NCI-H345 treated with DMSO at 0.1 percent for 48 hours (cell line): Measurements from ENCODE around the gene MPRIP.

Experiments
- DNase-seq: peaks from one replicate; lab custom pipeline; 2025; ENCODE audit not compliant: unreplicated experiment; lab: John Stamatoyannopoulos, UW

The MPRIP gene

GRCh38 chr17:17164156-17164555 is 121.9 kb downstream of the MPRIP start:
- no peak for DNase-seq

- no peak for DNase-seq
Measured at GRCh38 chr17:17164676-17165075, 122.4 kb downstream of the MPRIP start.

GRCh38 chr17:17165666-17166308 is 123.5 kb downstream of the MPRIP start:
- DNase-seq: no peak

DNA sequence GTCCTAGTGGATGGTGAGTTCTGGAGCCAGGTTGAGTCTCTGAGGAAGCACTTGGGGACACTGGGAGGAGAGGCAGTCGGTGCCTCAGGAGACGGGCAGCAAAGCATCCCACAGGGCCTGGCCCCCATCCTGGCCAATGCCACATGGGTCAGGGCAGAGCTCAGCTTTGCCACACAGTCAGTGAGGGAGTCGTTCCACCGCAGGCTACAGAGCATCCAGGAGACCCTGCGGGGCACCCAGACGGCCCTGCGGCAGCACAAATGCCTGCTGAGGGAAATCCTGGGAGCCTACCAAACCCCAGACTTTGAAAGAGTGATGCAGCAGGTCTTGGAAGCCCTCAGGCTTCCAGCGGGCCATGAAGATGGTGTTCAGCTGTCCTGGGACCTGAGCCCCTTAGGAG is 124.2 kb downstream of the MPRIP start:
- no peak for DNase-seq

DNA sequence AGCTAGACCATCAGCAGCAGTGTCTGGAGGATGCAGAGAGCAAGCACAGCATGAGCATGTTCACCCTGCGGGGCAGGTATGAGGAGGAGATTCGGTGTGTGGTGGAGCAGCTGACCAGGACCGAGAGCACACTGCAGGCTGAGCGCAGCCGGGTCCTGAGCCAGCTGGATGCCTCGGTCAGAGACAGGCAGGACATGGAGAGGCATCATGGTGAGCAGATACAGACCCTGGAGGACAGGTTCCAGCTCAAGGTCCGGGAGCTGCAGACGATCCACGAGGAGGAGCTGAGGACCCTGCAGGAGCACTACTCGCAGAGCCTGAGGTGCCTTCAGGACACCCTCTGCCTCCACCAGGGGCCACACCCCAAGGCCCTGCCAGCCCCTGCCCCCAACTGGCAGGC is 125.1 kb downstream of the MPRIP start:
- no peak for DNase-seq

DNA sequence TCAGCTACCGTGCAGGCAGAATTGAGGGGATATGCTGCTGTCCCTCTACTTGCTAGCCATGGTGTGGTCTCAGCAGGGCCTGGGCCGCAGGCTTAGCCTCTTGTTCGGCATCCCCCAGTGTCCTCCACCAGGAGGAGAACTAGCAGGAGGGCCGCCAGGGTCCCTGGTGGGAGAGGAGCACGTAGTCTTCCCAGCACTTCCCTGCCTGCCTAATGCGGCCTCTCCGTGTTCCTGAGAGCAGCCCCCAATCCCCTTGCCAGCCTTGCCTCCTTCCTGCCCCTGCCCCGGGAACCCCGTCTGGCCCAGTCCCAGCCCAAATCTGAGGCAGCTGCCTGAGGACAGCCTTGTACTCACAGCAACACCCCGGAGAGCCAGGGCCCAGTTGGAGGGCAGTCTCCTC is 125.7 kb downstream of the MPRIP start:
- no peak for DNase-seq

DNA sequence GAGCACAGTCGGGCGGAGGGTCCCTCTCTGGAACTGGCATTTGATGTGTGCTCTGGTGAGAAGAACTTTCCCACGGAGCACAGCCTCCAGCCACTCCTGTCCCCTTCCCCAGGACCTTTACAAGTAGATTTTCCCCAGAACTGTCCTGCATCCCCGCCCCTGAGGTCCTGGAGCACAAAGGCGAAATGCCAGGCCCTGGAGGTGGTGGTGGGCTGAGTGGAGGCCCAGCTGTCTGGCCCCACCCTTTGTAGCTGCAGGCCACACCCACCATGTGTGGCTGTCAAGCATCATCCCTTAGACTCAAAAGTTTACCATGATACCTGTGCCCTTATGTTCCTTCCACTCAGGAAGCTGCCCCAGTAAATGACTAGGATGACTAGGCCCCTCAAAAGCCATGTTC is 126.1 kb downstream of the MPRIP start:
- DNase-seq: no peak

GRCh38 chr17:17169396-17169795 is 127.1 kb downstream of the MPRIP start:
- no peak for DNase-seq

GRCh38 chr17:17170346-17170985 is 128.2 kb downstream of the MPRIP start:
- no peak for DNase-seq

GRCh38 chr17:17171186-17171585 is 128.9 kb downstream of the MPRIP start:
- no peak for DNase-seq

- no peak for DNase-seq
Measured at GRCh38 chr17:17172001-17172939, 130.0 kb downstream of the MPRIP start.

DNA sequence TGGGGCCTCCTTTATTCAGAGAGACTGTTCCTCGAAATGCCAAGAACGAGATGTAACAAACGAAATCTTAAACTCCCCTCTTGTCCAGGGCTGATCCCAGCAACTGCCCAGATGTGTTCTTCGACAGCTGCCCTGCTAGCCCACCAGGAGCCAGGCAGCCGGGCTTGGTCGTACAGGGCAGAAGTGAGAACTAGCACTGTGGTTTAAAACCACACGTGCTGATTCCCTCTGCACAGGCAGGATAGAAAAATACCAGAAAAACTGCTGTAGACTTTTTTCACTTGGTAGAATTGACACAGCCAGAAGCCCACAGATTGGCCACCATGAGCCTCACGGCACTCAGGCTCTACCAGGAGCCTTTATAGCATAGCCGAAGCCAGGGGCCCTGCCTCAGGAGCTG is 130.7 kb downstream of the MPRIP start:
- DNase-seq: no peak

- DNase-seq: no peak
Measured at GRCh38 chr17:17173921-17174320, 131.7 kb downstream of the MPRIP start.

DNA sequence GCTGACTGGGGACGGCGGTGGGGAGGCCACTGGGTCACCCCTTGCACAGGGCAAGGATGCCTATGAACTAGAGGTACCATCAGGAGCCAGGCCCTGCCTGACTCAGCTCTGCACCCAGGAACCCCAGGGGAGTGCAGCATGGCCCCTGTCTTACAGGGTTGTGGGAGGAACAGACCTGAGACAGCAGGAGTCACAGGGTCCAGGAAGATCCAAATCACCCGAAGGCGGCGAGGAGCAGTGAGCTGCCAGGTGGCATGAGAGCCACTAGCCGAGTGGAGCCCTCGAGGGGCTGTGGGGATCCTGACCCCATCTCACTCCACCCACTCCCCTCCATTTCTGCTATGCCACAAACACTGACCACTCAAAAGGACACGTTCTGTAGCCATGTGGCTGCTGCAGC is 133.1 kb downstream of the MPRIP start:
- DNase-seq: no peak

- no peak for DNase-seq
Measured at GRCh38 chr17:17175917-17176316, 133.7 kb downstream of the MPRIP start.

- no peak for DNase-seq
Measured at GRCh38 chr17:17176341-17176740, 134.1 kb downstream of the MPRIP start.

DNA sequence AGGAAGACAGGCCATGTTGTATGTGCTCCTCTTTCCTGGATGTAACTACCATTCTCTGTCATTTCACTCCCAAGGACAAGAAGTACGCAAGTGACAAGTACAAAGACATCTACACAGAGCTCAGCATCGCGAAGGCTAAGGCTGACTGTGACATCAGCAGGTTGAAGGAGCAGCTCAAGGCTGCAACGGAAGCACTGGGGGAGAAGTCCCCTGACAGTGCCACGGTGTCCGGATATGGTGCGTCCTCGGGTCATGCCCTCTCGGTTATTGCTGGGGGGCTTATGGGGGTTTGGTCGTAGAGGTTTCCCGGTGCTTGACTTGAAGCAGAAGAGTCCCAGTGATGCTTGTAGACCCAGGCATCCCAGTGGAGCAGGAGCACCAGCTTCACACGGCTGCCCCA is 134.9 kb downstream of the MPRIP start:
- DNase-seq: no peak

- no peak for DNase-seq
Measured at GRCh38 chr17:17179371-17179827, 137.1 kb downstream of the MPRIP start.

DNA sequence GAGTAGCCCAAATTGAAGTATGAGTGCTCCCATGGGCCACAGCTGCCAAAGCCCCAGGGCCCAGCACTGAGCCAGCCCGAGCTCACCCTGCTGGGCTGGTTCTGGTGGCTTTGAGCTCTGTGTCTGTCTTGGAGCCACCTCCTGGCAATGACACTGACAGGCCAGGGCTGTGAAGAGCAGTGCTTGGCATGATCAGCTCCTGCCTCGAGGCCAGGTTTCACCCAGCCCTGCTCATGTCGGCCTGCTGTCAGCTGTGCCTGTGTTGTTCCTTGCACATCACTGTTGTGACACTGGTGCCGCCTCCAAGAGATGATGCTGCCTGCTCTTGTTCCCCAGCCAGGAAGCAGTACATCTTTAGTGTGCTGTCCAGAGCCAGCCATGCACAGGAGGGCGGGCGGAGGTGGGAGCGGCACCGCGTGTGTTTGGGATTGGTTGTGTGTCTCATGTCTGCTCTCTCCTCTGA is 137.9 kb downstream of the MPRIP start:
- DNase-seq: no peak

- DNase-seq: no peak
Measured at GRCh38 chr17:17180741-17181525, 138.7 kb downstream of the MPRIP start.
